ENCODE measurements around the gene EML4. TPM values are rescaled to one million over a fixed set of nuclear protein-coding genes. Genes with fewer than 3 reads are reported as not detected.

EML4 gene
- polyA plus RNA-seq, 1 donor (not counting 4 experiments of a cell fraction or from before 2014, with no cell fraction given), result 36.4 TPM

DNA sequence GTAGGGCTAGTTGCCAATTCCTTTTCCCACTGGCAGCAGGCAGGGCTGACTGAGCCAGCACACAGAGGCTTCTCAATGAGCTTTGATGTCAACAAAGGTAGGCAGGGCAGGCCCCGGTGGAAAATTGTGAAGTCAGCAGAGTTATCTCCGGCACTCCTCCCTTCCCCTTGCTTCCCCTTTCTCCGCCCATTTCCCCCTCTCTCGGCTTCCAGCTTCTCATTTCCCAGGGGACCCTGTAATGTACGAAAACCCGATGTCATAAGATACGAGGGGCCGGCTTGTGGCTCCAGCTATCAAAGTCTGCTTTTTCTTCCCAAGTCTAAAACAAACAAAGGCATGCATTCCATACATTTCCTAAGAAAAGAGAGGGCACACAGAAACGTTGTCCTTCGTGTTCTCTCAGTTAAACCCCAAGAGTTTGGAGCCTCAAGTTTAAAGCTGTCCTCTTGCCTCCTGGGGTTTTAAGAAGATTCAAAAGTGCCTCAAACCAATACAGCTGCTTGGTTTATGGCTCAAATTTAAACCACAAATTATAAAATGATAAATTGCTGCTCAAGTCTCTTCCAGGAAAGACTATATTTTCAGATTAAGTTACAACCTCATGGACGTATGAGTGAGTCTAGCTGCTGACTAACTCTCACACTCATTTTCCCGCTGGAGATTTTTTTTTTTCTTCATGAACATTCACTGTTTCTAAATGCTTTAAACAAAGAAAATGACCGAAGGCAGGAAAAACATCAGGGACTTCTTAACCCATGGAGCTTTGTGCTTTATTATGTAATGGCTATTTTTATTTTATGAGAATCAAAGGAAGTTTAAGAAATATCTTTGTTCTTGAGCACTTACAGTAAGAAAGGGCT lies 27.2 kb upstream of the EML4 start:
- Histone ChIP-seq H4K20me1 (ENCODE audit: control insufficient read depth, extremely low read depth, insufficient read depth, low read length) (no peaks in the 10 kb centered on the region), H3K36me3 (ENCODE audit: control insufficient read depth in 2 of 2, extremely low read depth in 1 of 2, insufficient read depth in 2 of 2, low read length in 2 of 2) (no peaks in the 10 kb centered on the region), H3K4me3 (ENCODE audit: control insufficient read depth in 2 of 3, extremely low read depth in 1 of 3, insufficient read depth in 2 of 3, low read depth in 1 of 3, low read length in 3 of 3) (peak overlapping the region in 2 of 3 experiments; percentile 56 to 63), H3K9ac (ENCODE audit: control insufficient read depth, extremely low read depth, insufficient read depth, low read length) (peak overlapping the region; percentile 48), H3K27me3 (ENCODE audit: control insufficient read depth, extremely low read depth, insufficient read depth, low read length) (no peaks in the 10 kb centered on the region), H2AFZ (ENCODE audit: control insufficient read depth, low read length) (peak overlapping the region; percentile 85), H3K4me1 (ENCODE audit: control insufficient read depth, extremely low read depth, insufficient read depth, low read length) (peaks cover 42% of the 10 kb centered on the region), H3K27ac (ENCODE audit: control insufficient read depth, insufficient read depth, low read length) (peak overlapping the region; percentile 71), H3K4me2 (ENCODE audit: control insufficient read depth, extremely low read depth, insufficient read depth, low read depth, low read length) (peak overlapping the region; percentile 88), H3K9me3 (ENCODE audit: control insufficient read depth, low read depth, low read length) (no peaks in the 10 kb centered on the region), H3K9me1 (ENCODE audit: control insufficient read depth, extremely low read depth, insufficient read depth, low read length) (peaks cover 3% of the 10 kb centered on the region), H3K79me2 (ENCODE audit: control insufficient read depth, insufficient read depth, low read length) (no peaks in the 10 kb centered on the region)
- DNase-seq (ENCODE audit: low read depth, low spot score), result no peak
- TF ChIP-seq, protein P1, sequence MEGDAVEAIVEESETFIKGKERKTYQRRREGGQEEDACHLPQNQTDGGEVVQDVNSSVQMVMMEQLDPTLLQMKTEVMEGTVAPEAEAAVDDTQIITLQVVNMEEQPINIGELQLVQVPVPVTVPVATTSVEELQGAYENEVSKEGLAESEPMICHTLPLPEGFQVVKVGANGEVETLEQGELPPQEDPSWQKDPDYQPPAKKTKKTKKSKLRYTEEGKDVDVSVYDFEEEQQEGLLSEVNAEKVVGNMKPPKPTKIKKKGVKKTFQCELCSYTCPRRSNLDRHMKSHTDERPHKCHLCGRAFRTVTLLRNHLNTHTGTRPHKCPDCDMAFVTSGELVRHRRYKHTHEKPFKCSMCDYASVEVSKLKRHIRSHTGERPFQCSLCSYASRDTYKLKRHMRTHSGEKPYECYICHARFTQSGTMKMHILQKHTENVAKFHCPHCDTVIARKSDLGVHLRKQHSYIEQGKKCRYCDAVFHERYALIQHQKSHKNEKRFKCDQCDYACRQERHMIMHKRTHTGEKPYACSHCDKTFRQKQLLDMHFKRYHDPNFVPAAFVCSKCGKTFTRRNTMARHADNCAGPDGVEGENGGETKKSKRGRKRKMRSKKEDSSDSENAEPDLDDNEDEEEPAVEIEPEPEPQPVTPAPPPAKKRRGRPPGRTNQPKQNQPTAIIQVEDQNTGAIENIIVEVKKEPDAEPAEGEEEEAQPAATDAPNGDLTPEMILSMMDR (optimal IDR thresholded peaks at IDR 0.05 in 1 of 3, IDR thresholded peaks at IDR 0.05 in 1 of 3, conservative IDR thresholded peaks at IDR 0.05 in 1 of 3; ENCODE audit: extremely low read depth in 1 of 3, insufficient read depth in 2 of 3, low read length in 3 of 3), result no peak
- no peak for TF ChIP-seq EZH2 (IDR thresholded peaks at IDR 0.05; ENCODE audit: low read length)
- peak; percentile 48 for FAIRE-seq
- dilution Hi-C loops (cut with MboI; ENCODE audit: extremely low pct_ligation_motif_present, low sequenced_read_pairs), result no loop called here

GRCh38 chr2:42142547-42143184 lies 26.5 kb upstream of the EML4 start:
- no peak for FAIRE-seq
- peak overlapping the region; percentile 6 for H3K9ac ChIP-seq (ENCODE audit: control insufficient read depth, extremely low read depth, insufficient read depth, low read length)

More at GRCh38 chr2:42142547-42143184, 26.5 kb upstream of the EML4 start:
- Histone ChIP-seq H3K27me3 (ENCODE audit: control insufficient read depth, extremely low read depth, insufficient read depth, low read length) (no peaks in the 10 kb centered on the region), H3K4me1 (ENCODE audit: control insufficient read depth, extremely low read depth, insufficient read depth, low read length) (peaks cover 42% of the 10 kb centered on the region), H3K36me3 (ENCODE audit: control insufficient read depth in 2 of 2, extremely low read depth in 1 of 2, insufficient read depth in 2 of 2, low read length in 2 of 2) (no peaks in the 10 kb centered on the region), H3K79me2 (ENCODE audit: control insufficient read depth, insufficient read depth, low read length) (no peaks in the 10 kb centered on the region), H3K4me3 (ENCODE audit: control insufficient read depth in 2 of 3, extremely low read depth in 1 of 3, insufficient read depth in 2 of 3, low read depth in 1 of 3, low read length in 3 of 3) (peak overlapping the region in 1 of 3 experiments; percentile 56), H3K27ac (ENCODE audit: control insufficient read depth, insufficient read depth, low read length) (peak overlapping the region; percentile 71), H3K4me2 (ENCODE audit: control insufficient read depth, extremely low read depth, insufficient read depth, low read depth, low read length) (peak overlapping the region; percentile 88), H4K20me1 (ENCODE audit: control insufficient read depth, extremely low read depth, insufficient read depth, low read length) (no peaks in the 10 kb centered on the region), H3K9me1 (ENCODE audit: control insufficient read depth, extremely low read depth, insufficient read depth, low read length) (peaks cover 3% of the 10 kb centered on the region), H2AFZ (ENCODE audit: control insufficient read depth, low read length) (peak overlapping the region; percentile 85), H3K9me3 (ENCODE audit: control insufficient read depth, low read depth, low read length) (no peaks in the 10 kb centered on the region)
- TF ChIP-seq, protein P1 (optimal IDR thresholded peaks at IDR 0.05 in 1 of 3, IDR thresholded peaks at IDR 0.05 in 1 of 3, conservative IDR thresholded peaks at IDR 0.05 in 1 of 3; ENCODE audit: extremely low read depth in 1 of 3, insufficient read depth in 2 of 3, low read length in 3 of 3), result no peak
- TF ChIP-seq EZH2 (IDR thresholded peaks at IDR 0.05; ENCODE audit: low read length), result no peak
- dilution Hi-C loops (cut with MboI; ENCODE audit: extremely low pct_ligation_motif_present, low sequenced_read_pairs), result no loop called here
- DNase-seq (ENCODE audit: low read depth, low spot score), result no peak

All from keratinocyte (primary cell).